Ovary (tissue), 9 donors: ENCODE results near the gene TAOK3. TPM values are rescaled to one million over a fixed set of nuclear protein-coding genes. Genes with fewer than 3 reads are reported as not detected.

Experiments used
- DNase-seq, 5 donors: peaks; one replicate each; pipeline ENCODE4 v3.0.0-alpha.2; 2019 to 2020
- H3K27ac ChIP-seq, 2 donors: fragments of 200-600 bp; one replicate each; pipeline versions ENCODE4 v1.5.1 to v1.8.0; 2019 to 2022
- H3K27me3 ChIP-seq: fragments of 200-600 bp; one replicate; pipeline ENCODE4 v1.8.0; 2022
- H3K36me3 ChIP-seq: fragments of 200-600 bp; sonication (generic); one replicate; pipeline ENCODE4 v1.5.1; 2019
- H3K4me1 ChIP-seq: one replicate; pipeline ENCODE4 v1.8.1; 2013; ENCODE audit warnings: mild to moderate bottlenecking, moderate library complexity; ENCODE audit not compliant: insufficient read depth
- H3K4me3 ChIP-seq: fragments of 200-600 bp; sonication (generic); one replicate; pipeline ENCODE4 v1.5.1; 2017
- H3K9me3 ChIP-seq, 2 donors: fragments of 200-600 bp in 1 of 2; sonication (generic) in 1 of 2; one replicate each; pipeline versions ENCODE4 v1.5.1 to v1.8.1; 2013 to 2019; ENCODE audit warnings: mild to moderate bottlenecking in 1 of 2, moderate library complexity in 1 of 2
- EP300 ChIP-seq: sonication (generic); formaldehyde crosslinking; IDR thresholded peaks from one replicate; pipeline ENCODE4 v1.6.1; 2017; ENCODE audit warnings: antibody characterized with exemption
- POLR2A ChIP-seq: fragments of 450-650 bp; IDR thresholded peaks from one replicate; pipeline ENCODE4 v1.6.1; 2017; ENCODE audit warnings: antibody characterized with exemption, mild to moderate bottlenecking, moderate library complexity
- WGBS, 3 donors: extraction: QIAGEN DNeasy Blood & Tissue Kit in 1 of 3; methylation state at CpG; one replicate each; pipeline versions ENCODE4 v1.1.5 to v1.1.7; 2013 to 2017; 5-methylcytosine and 5-hydroxymethylcytosine counted together
- intact Hi-C, 4 donors: fragments of 100-400 bp; cut with DNase I; formaldehyde crosslinking; loops; one replicate each; pipeline versions ENCODE4 v1.11.0 to v1.15.1; 2022 to 2023
- polyA plus RNA-seq, 2 donors: library from polyadenylated mRNA; stranded (reverse); fragments of 200-250 nt in 1 of 2; fragments of 350-450 nt in 1 of 2; fragmentation: Illumina TruSeq in 1 of 2; extraction: RNeasy Lipid Tissue Mini Kit (QIAGEN cat#74804) in 1 of 2; gene quantifications; one replicate each; pipeline ENCODE4 v1.2.3, GENCODE V29; 2013 to 2014
- total RNA-seq, 7 donors: library from RNA; depleted of rRNA in 2 of 7; stranded (reverse); fragments of >200 nt in 2 of 7; fragmentation: NEBNext Ultra II Directional in 3 of 7; extraction: Animal tissue kit (Norgen Biotek cat#: 25700) in 3 of 7; gene quantifications; one replicate each; pipeline versions ENCODE4 v1.1.0 to v1.2.4, GENCODE V29; 2016 to 2023
- TF ChIP-seq, protein P1 (sequence below), 3 donors: fragments of 450-650 bp in 2 of 3; fragments of 200-600 bp in 1 of 3; IDR thresholded peaks; one replicate each; pipeline versions ENCODE4 v1.5.1 to v1.8.0; 2016 to 2022; ENCODE audit warnings: antibody characterized with exemption in 3 of 3, mild to moderate bottlenecking in 1 of 3
- donor health status: DM: no; HTN: no; CAD: no; lungs with moderate emphysema.
- donor health status: DM: no; HTN: no; CAD: no.
- donor health status: Bipolar disorder and iron deficiency.
- donor health status: DM: yes; HTN: yes; CAD: no.
- donor health status: DM: no; HTN: no; CAD: no.
- donor health status: DM: yes; HTN: yes; CAD: no.

TAOK3 gene
- total and polyA plus RNA-seq, 9 donors = 12.6 to 31.0 (median 23.0) TPM

DNA sequence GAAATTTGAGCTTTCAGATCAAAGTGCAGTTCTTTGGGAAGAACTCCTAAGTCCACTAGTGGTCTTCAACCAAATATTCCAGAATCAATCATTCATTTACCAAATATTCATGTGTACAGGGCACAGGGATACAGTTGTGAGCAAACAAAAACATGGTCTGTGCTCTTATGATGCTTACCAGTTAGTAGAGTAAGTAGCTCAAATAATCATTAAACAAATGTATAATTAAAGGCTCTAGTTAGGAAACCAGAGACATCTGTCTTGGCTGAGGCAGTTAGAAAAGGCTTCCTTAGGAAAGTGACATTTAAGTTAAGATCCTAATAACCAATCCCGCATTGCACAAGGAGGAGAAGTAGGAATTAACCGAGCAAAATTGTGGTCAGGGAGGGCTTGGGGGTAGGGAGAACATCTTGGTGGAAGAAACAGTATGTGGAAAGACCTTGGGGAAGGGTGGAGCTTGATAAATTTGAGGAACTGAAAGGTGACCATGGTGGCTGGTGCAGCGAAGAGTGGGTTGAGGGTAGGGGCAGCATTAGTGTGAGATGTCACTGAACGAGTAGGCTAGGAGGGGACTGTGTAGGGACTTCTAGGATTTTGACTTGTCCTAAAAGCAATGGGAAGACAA is 196.8 kb downstream of the TAOK3 start:
- TF ChIP-seq, protein P1, sequence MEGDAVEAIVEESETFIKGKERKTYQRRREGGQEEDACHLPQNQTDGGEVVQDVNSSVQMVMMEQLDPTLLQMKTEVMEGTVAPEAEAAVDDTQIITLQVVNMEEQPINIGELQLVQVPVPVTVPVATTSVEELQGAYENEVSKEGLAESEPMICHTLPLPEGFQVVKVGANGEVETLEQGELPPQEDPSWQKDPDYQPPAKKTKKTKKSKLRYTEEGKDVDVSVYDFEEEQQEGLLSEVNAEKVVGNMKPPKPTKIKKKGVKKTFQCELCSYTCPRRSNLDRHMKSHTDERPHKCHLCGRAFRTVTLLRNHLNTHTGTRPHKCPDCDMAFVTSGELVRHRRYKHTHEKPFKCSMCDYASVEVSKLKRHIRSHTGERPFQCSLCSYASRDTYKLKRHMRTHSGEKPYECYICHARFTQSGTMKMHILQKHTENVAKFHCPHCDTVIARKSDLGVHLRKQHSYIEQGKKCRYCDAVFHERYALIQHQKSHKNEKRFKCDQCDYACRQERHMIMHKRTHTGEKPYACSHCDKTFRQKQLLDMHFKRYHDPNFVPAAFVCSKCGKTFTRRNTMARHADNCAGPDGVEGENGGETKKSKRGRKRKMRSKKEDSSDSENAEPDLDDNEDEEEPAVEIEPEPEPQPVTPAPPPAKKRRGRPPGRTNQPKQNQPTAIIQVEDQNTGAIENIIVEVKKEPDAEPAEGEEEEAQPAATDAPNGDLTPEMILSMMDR (IDR thresholded peaks at IDR 0.05) = no peak
- TF ChIP-seq POLR2A (no peak), EP300 (no peak)
- intact Hi-C loops = no loop called here
- no peak overlapping the region for H3K27ac ChIP-seq
- no peaks in the 10 kb centered on the region for H3K36me3 ChIP-seq
- H3K9me3 ChIP-seq = no peaks in the 10 kb centered on the region
- H3K27me3 ChIP-seq = no peaks in the 10 kb centered on the region
- no peak overlapping the region for H3K4me3 ChIP-seq
- H3K4me1 ChIP-seq = no peaks in the 10 kb centered on the region
- 91 to 94% (median 94%) methylated on average over 4 of the region's 4 CpGs for whole genome bisulfite sequencing, 3 donors
- no peak for DNase-seq

DNA sequence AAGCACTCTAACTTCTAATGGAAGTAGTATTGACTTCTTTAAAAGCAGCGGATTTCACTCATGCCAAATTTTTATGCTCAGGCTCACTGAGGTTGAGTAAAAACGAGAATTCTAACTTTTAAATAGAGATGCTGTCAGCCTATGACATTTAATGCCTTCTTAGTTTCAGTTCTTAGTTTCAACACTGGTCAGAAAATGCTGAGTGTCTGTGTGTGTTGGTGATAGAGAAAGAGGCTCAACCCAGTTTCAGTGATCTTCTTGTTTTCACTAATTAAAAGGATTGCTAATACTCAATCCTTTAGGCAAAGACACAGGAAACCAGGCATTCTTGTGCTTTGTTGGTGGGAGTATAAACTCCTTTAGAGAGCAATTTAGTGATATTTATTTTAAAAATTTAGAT is 205.8 kb downstream of the TAOK3 start:
- no peaks in the 10 kb centered on the region for H3K27me3 ChIP-seq
- no peaks in the 10 kb centered on the region for H3K9me3 ChIP-seq
- no peak overlapping the region for H3K4me3 ChIP-seq
- WGBS, 3 donors = 79 to 82% (median 81%) methylated on average over 2 of the region's 2 CpGs
- TF ChIP-seq POLR2A (no peak), EP300 (no peak)
- TF ChIP-seq, protein P1 (IDR thresholded peaks at IDR 0.05) = no peak
- H3K27ac ChIP-seq = no peak overlapping the region
- H3K36me3 ChIP-seq = no peaks in the 10 kb centered on the region
- intact Hi-C loops = no loop called here
- no peaks in the 10 kb centered on the region for H3K4me1 ChIP-seq
- DNase-seq = no peak

DNA sequence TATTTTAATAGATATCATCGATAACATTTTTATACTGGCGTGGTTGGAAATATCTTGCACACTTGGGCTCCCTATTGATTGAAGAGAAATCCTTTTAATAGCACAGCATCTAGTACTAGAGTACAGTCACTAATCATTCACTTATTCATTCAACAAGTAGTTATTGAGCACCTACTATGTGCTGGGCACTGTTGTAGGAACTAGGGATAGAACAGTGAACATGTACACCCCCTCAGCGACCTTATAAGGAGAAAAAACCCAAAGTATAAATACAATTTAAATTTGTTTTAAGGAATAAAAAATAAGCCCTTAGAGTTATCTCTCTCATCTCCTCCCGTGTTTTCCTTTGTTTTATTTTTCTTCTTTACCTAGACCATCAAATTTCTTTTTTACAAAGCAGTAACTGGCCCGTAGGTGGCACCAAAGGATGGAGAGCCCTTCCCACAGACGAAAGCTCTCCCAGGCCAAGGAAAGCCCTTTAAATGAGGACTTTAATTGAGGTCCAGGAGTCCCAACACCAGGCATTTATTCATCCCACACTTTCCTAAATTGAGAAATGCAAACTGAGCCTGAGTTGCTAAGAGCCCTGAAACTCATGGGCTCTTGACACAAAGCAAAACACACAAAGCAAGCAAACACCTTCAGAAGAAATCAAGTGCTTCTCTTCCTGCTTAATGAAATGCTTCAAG is 207.8 kb downstream of the TAOK3 start:
- no peaks in the 10 kb centered on the region for H3K9me3 ChIP-seq
- no peaks in the 10 kb centered on the region for H3K36me3 ChIP-seq
- H3K4me3 ChIP-seq = no peak overlapping the region
- intact Hi-C loops = no loop called here
- no peaks in the 10 kb centered on the region for H3K4me1 ChIP-seq
- TF ChIP-seq, protein P1 (IDR thresholded peaks at IDR 0.05) = peak in 1 of 3 donors; percentile 7
- TF ChIP-seq POLR2A (no peak), EP300 (no peak)
- H3K27ac ChIP-seq = no peak overlapping the region
- no peaks in the 10 kb centered on the region for H3K27me3 ChIP-seq
- no peak for DNase-seq
- 45 to 49% (median 47%) methylated on average over 6 of the region's 6 CpGs for WGBS, 3 donors

DNA sequence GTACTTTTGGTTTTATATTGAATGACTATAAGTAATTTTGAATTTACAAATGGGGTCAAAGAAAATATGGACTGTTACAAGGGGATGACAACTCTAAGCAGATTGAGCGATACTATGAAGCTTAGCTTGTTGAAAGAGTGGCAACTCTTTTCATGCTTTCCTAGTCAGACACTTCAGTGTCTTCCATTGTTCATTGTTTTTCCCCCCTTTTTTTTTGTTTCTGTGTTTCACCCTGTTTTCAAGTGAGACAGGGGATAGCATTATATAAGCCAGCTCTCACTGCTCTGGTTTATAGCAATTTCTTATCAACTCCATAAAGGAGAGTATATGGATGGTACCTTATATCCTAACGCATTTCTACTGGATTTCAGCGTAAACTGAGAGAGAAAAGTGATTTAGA is 212.2 kb downstream of the TAOK3 start:
- H3K4me1 ChIP-seq = no peaks in the 10 kb centered on the region
- TF ChIP-seq, protein P1 (IDR thresholded peaks at IDR 0.05) = no peak
- no peak for TF ChIP-seq POLR2A
- TF ChIP-seq EP300 = no peak
- H3K27ac ChIP-seq = no peak overlapping the region
- H3K27me3 ChIP-seq = no peaks in the 10 kb centered on the region
- no peaks in the 10 kb centered on the region for H3K36me3 ChIP-seq
- no peak overlapping the region for H3K4me3 ChIP-seq
- DNase-seq = no peak
- intact Hi-C loops = no loop called here
- H3K9me3 ChIP-seq = no peaks in the 10 kb centered on the region
- 96 to 97% (median 97%) methylated on average over 3 of the region's 3 CpGs for WGBS, 3 donors
